ENCODE results near the gene PER2. TPM values are rescaled to one million over a fixed set of nuclear protein-coding genes. Genes with fewer than 3 reads are reported as not detected.

PER2 gene
- total and polyA plus RNA-seq, 2 of the 4 experiments (the other 2 are of a cell fraction): 1.7 to 3.2 TPM

DNA sequence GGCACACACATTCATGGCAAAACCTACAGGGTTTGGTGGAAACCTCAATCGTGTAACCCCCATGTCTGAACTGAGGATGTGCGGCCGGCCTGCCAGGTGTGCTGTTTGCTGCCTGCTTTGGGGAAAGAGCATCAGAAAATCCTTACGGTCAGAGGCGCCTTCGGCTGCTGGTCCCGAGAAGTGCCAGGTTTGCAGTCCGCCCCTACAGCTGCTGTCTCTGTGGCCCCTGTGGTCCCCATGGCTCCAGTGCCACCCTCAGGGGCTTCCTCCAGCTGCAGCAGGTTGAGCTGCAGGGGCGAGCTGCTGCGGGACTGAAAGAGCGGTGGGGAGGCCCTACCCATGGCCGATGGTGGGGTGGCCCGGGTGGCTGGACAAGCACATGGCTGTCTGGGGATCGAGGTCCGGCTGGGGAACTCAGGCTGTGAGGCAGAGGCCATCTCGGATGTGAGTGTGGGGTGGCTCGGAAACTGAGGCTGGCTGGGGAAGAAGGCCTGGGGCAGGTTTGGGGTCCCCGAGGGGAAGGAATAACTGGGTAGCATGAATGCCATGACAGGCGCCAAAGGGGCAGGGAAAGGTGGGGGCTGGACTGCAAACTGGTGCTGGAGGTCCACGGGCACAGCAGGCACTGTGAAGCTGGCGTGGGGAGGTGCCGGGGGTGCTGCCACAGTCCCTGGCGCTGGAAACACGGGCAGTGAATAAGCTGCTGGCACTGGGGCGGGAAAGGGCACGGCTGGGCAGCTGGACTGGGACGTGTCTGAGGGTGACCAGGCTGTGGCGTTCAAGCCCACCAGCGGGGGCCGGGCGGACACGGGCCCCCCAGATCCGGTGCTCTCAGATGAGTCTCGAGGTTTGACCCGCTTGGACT, 35.4 kb downstream of the PER2 start (continued):
- no peak for TF ChIP-seq FOS (IDR thresholded peaks at IDR 0.05; ENCODE audit: low read depth, low read length)

DNA sequence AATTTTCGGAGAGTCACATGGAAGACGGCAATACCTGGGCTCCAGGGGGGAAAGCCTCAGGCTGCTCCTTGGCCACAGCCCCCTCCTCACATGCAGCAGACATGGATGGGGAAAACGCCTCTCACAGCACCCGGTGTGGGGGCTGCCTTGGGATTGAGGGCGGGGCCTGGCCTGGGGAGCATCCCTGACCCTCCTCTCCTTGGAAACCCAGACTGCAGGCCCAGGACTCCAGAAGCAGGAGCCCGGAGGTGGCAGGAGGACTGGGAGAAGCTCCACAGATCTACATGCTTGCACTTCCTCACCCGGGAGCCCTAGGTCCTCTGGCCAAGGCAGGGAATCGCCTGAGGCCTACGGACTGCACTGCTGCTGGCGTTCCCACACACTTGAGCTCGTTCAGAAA, 36.4 kb downstream of the PER2 start:
- H3K56ac ChIP-seq (ENCODE audit: extremely low read depth, insufficient read depth, low read length): no peak overlapping the region
- in situ Hi-C loops (cut with MboI; ENCODE audit: low sequenced_read_pairs): no loop called here
- no peak overlapping the region for H4K91ac ChIP-seq (ENCODE audit: insufficient read depth, low read depth, low read length)
- H2BK120ac ChIP-seq (ENCODE audit: low read depth, low read length): no peak overlapping the region
- BruUV-seq (replicated peaks): no TSS peak
- H3K4me3 ChIP-seq (ENCODE audit: insufficient read depth, low read depth, low read length): no peak overlapping the region
- H3K9ac ChIP-seq (ENCODE audit: low read depth, low read length): no peak overlapping the region
- no peaks in the 10 kb centered on the region for H3K9me3 ChIP-seq (ENCODE audit: control insufficient read depth, insufficient read depth, low read length)
- no peak overlapping the region for H2BK5ac ChIP-seq (ENCODE audit: low read depth, low read length, poor library complexity, severe bottlenecking)
- H2AK5ac ChIP-seq (ENCODE audit: low read depth, low read length): no peak overlapping the region
- H3K4me1 ChIP-seq (ENCODE audit: control insufficient read depth, insufficient read depth, low read length): no peaks in the 10 kb centered on the region
- H2AFZ ChIP-seq (replicated peaks; ENCODE audit: low read length, poor library complexity): no peak overlapping the region
- H3K18ac ChIP-seq (ENCODE audit: low read depth, low read length): no peak overlapping the region
- no peak overlapping the region for H3K4ac ChIP-seq (ENCODE audit: low read depth, low read length)
- ATAC-seq (ENCODE audit: low read depth): no peak
- no peak overlapping the region for H4K8ac ChIP-seq (ENCODE audit: low read depth in 2 of 2, low read length in 2 of 2)
- ChIA-PET CTCF (no interaction called here), POLR2A (ENCODE audit: unreplicated experiment) (no interaction called here)
- H2BK15ac ChIP-seq (ENCODE audit: low read depth, low read length): no peak overlapping the region
- H4K5ac ChIP-seq (ENCODE audit: low read depth, low read length): no peak overlapping the region
- H3K14ac ChIP-seq (replicated peaks; ENCODE audit: low read depth, low read length): no peak overlapping the region
- no peaks in the 10 kb centered on the region for H3K9me1 ChIP-seq (ENCODE audit: insufficient read depth, low read length)
- no peak overlapping the region for H2BK20ac ChIP-seq (ENCODE audit: low read depth, low read length)
- no peak overlapping the region for H3K4me2 ChIP-seq (ENCODE audit: low read depth, low read length)
- WGBS, 2 experiments (ENCODE audit: extremely low coverage in 2 of 2, insufficient read length in 1 of 2): 91% methylated on average over 6 of the region's 11 CpGs; no CpG with 5 or more reads in 1 of the 2 experiments
- H3K23ac ChIP-seq (ENCODE audit: low read depth, low read length): no peak overlapping the region
- TF ChIP-seq RAD21 (IDR thresholded peaks at IDR 0.05; ENCODE audit: low read length): no peak
- TF ChIP-seq POLR2A (IDR thresholded peaks at IDR 0.05; ENCODE audit: low read depth, low read length): no peak
- no peak overlapping the region for H3K27ac ChIP-seq (ENCODE audit: insufficient read depth, low read length)
- intact Hi-C loops (cut with micrococcal nuclease): no loop called here
- H3K27me3 ChIP-seq (ENCODE audit: control insufficient read depth, insufficient read depth, low read length): no peaks in the 10 kb centered on the region
- DNase-seq: no peak
- dilution Hi-C loops (cut with HindIII; ENCODE audit: low sequenced_read_pairs, unreplicated experiment): no loop called here
- H4K20me1 ChIP-seq (ENCODE audit: insufficient read depth, low read length): 0 out of 2 replicates have a peak, but pooled peaks cover 3% of the 10 kb centered on the region
- H3K36me3 ChIP-seq (ENCODE audit: control insufficient read depth, insufficient read depth, low read length): peaks cover 21% of the 10 kb centered on the region
- no peaks in the 10 kb centered on the region for H3K79me1 ChIP-seq (ENCODE audit: low read depth in 1 of 2, low read length in 2 of 2)
- H2AK9ac ChIP-seq (replicated peaks; ENCODE audit: low read depth, low read length, poor library complexity): no peak overlapping the region

All from IMR-90 (cell line).